GM10266 (cell line): ENCODE results near the gene ZSWIM6.

Experiments
- DNase-seq: peaks from one replicate; pipeline ENCODE4 v3.0.0; 2012; ENCODE audit errors: extremely low spot score
- CTCF ChIP-seq: IDR thresholded peaks from 2 replicates; pipeline ENCODE4 v1.5.1; 2012; ENCODE audit warnings: mild to moderate bottlenecking, low read depth; ENCODE audit not compliant: control insufficient read depth, insufficient read depth; ENCODE audit errors: missing control alignments

ZSWIM6 gene

GRCh38 chr5:61322738-61323725 lies 9.0 kb upstream of the ZSWIM6 start:
- no peak for DNase-seq
- no peak for TF ChIP-seq CTCF

GRCh38 chr5:61327760-61328753 lies 4.0 kb upstream of the ZSWIM6 start:
- peak; percentile 45 for DNase-seq
- TF ChIP-seq CTCF = no peak

- no peak for DNase-seq
- TF ChIP-seq CTCF = no peak
Measured at GRCh38 chr5:61328791-61329549, 3.1 kb upstream of the ZSWIM6 start.

- no peak for TF ChIP-seq CTCF
- peak; percentile 38 for DNase-seq
Measured at GRCh38 chr5:61329550-61330128, 2.4 kb upstream of the ZSWIM6 start.

GRCh38 chr5:61330341-61330844 lies 1.7 kb upstream of the ZSWIM6 start:
- no peak for TF ChIP-seq CTCF
- DNase-seq = no peak

- DNase-seq = peak; percentile 60
- TF ChIP-seq CTCF = peak; percentile 30
Measured at GRCh38 chr5:61330845-61331406, 1.1 kb upstream of the ZSWIM6 start.
